A673 (cell line): ENCODE measurements around the gene PMEL.
"Not testable (repeated sequence)": the region's sequence is repeated elsewhere in the genome, so short reads cannot be mapped to it uniquely, and the experiment has no call there.

Source experiments
- EZH2 ChIP-seq: fragments of 200-600 bp; sonication (generic); IDR thresholded peaks from 2 replicates; pipeline ENCODE4 v1.6.1; 2017; ENCODE audit warnings: borderline replicate concordance, low read depth, mild to moderate bottlenecking, mixed read lengths, antibody characterized with exemption, low read length; ENCODE audit not compliant: poor library complexity, severe bottlenecking
- TF ChIP-seq, protein P1 (sequence below): fragments of 300-800, 200-600 bp; sonication (generic); conservative IDR thresholded peaks from 2 replicates; pipeline ENCODE4 v1.5.1; 2017; ENCODE audit warnings: low read depth, mild to moderate bottlenecking, antibody characterized with exemption, low read length, moderate library complexity, mixed read lengths

- TF ChIP-seq, protein P1, sequence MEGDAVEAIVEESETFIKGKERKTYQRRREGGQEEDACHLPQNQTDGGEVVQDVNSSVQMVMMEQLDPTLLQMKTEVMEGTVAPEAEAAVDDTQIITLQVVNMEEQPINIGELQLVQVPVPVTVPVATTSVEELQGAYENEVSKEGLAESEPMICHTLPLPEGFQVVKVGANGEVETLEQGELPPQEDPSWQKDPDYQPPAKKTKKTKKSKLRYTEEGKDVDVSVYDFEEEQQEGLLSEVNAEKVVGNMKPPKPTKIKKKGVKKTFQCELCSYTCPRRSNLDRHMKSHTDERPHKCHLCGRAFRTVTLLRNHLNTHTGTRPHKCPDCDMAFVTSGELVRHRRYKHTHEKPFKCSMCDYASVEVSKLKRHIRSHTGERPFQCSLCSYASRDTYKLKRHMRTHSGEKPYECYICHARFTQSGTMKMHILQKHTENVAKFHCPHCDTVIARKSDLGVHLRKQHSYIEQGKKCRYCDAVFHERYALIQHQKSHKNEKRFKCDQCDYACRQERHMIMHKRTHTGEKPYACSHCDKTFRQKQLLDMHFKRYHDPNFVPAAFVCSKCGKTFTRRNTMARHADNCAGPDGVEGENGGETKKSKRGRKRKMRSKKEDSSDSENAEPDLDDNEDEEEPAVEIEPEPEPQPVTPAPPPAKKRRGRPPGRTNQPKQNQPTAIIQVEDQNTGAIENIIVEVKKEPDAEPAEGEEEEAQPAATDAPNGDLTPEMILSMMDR = not testable (repeated sequence)
- TF ChIP-seq EZH2 = not testable (repeated sequence)
Measured at GRCh38 chr12:55999522-55999921, 33.7 kb upstream of the PMEL start.
